ENCODE data around the gene LIG1.

The LIG1 gene

GRCh38 chr19:48123907-48124651, 46.1 kb downstream of the LIG1 start:
- DNase-seq (ENCODE audit: insufficient read length, low spot score) (no peak), FAIRE-seq (no peak)
- TF ChIP-seq, protein P1, sequence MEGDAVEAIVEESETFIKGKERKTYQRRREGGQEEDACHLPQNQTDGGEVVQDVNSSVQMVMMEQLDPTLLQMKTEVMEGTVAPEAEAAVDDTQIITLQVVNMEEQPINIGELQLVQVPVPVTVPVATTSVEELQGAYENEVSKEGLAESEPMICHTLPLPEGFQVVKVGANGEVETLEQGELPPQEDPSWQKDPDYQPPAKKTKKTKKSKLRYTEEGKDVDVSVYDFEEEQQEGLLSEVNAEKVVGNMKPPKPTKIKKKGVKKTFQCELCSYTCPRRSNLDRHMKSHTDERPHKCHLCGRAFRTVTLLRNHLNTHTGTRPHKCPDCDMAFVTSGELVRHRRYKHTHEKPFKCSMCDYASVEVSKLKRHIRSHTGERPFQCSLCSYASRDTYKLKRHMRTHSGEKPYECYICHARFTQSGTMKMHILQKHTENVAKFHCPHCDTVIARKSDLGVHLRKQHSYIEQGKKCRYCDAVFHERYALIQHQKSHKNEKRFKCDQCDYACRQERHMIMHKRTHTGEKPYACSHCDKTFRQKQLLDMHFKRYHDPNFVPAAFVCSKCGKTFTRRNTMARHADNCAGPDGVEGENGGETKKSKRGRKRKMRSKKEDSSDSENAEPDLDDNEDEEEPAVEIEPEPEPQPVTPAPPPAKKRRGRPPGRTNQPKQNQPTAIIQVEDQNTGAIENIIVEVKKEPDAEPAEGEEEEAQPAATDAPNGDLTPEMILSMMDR (IDR thresholded peaks at IDR 0.05; ENCODE audit: insufficient read depth, missing control alignments) = no peak

- FAIRE-seq (no peak), DNase-seq (ENCODE audit: insufficient read length, low spot score) (no peak)
- TF ChIP-seq, protein P1 (IDR thresholded peaks at IDR 0.05; ENCODE audit: insufficient read depth, missing control alignments) = no peak
These were observed 47.7 kb downstream of the LIG1 start for GRCh38 chr19:48122421-48122820.

- no peak for FAIRE-seq
- DNase-seq (ENCODE audit: insufficient read length, low spot score) = no peak
- TF ChIP-seq, protein P1 (IDR thresholded peaks at IDR 0.05; ENCODE audit: insufficient read depth, missing control alignments) = no peak
These were observed 48.2 kb downstream of the LIG1 start for GRCh38 chr19:48121909-48122371.

- DNase-seq (ENCODE audit: insufficient read length, low spot score) (no peak), FAIRE-seq (no peak)
- TF ChIP-seq, protein P1 (IDR thresholded peaks at IDR 0.05; ENCODE audit: insufficient read depth, missing control alignments) = no peak
These were observed 49.1 kb downstream of the LIG1 start for GRCh38 chr19:48121066-48121465.

DNA sequence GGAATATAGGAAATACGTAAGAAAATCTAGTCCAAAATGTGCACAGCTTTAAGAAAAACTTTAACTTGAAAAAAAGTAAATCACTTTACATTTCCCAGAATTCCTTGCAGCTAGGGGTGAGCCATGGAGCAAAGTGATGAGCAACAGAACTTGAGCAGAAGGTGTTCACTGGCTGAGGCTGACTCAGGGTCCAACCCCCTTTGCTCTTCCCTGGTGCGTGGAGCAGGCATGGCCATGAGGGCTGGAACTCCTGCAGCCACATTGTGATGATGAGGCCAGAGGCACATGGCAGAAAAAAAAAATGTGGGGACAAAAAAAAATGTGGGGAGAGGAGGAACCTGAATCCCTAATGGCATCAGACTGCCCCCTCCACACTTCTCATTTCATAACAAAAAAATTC, 49.6 kb downstream of the LIG1 start:
- TF ChIP-seq, protein P1 (IDR thresholded peaks at IDR 0.05; ENCODE audit: insufficient read depth, missing control alignments) = no peak
- DNase-seq (ENCODE audit: insufficient read length, low spot score) (no peak), FAIRE-seq (no peak)

DNA sequence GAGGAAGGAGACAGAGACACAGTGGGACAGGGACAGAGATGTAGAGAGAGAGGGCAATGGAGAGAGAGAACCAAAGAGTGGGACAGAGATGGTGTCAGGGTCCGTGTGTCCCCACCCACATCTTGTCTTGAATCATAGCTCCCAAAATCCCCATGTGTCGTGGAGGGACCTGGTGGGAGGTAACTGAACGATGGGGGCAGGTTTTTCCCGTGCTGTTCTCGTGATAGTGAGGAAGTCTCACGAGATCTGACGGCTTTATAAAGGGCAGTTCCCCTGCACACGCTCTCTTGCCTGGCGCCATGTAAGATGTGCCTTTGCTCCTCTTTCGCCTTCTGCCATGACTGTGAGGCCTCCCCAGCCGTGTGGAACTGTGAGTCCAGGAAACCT, 52.0 kb downstream of the LIG1 start:
- no peak for FAIRE-seq
- DNase-seq (ENCODE audit: insufficient read length, low spot score) = no peak
- TF ChIP-seq, protein P1 (IDR thresholded peaks at IDR 0.05; ENCODE audit: insufficient read depth, missing control alignments) = no peak

- DNase-seq (ENCODE audit: insufficient read length, low spot score) (no peak), FAIRE-seq (no peak)
- TF ChIP-seq, protein P1 (IDR thresholded peaks at IDR 0.05; ENCODE audit: insufficient read depth, missing control alignments) = no peak
These were observed 52.5 kb downstream of the LIG1 start for GRCh38 chr19:48117515-48118130.
